Measurements from ENCODE around the gene KIF1B.

DNA sequence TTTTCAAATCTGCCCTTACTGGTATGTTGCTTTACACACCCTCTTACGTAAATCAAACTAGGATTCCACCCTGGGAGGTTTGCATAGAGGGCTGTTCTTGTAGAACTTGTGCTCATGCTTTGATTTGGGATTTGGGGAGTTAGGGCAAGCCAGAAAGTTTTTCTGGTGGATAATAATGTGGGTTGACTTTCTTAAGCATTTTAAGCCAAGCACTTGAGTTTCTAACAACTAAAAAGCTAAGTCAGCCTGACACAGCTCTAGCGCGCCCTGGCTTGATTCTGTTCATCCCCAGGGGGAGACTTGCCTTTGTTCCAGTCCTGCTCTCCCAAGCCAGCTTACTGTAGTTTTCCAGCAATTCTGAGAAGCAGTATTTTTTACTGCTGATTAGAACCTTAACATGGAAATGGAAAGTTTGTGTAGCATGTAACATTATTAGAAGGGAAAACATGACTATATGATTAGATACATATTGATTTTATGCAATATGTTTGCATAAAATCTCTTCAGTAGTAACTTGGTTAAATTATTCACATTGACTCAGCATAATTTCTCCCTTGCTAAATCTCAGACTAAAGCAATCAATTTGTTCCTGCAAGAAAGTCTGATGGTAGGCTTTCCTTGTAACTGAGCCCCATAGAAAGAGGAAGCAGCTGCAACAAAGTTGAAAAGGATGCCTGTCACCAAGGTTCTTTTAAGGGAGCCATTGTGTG lies 177.5 kb downstream of the KIF1B start:
- TF ChIP-seq, protein P1, sequence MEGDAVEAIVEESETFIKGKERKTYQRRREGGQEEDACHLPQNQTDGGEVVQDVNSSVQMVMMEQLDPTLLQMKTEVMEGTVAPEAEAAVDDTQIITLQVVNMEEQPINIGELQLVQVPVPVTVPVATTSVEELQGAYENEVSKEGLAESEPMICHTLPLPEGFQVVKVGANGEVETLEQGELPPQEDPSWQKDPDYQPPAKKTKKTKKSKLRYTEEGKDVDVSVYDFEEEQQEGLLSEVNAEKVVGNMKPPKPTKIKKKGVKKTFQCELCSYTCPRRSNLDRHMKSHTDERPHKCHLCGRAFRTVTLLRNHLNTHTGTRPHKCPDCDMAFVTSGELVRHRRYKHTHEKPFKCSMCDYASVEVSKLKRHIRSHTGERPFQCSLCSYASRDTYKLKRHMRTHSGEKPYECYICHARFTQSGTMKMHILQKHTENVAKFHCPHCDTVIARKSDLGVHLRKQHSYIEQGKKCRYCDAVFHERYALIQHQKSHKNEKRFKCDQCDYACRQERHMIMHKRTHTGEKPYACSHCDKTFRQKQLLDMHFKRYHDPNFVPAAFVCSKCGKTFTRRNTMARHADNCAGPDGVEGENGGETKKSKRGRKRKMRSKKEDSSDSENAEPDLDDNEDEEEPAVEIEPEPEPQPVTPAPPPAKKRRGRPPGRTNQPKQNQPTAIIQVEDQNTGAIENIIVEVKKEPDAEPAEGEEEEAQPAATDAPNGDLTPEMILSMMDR (tag by site-specific recombination; IDR thresholded peaks at IDR 0.05) = no peak
- no peak for TF ChIP-seq TSHZ1 (tag by site-specific recombination; IDR thresholded peaks at IDR 0.05; ENCODE audit: borderline replicate concordance)
- TF ChIP-seq, protein P2, sequence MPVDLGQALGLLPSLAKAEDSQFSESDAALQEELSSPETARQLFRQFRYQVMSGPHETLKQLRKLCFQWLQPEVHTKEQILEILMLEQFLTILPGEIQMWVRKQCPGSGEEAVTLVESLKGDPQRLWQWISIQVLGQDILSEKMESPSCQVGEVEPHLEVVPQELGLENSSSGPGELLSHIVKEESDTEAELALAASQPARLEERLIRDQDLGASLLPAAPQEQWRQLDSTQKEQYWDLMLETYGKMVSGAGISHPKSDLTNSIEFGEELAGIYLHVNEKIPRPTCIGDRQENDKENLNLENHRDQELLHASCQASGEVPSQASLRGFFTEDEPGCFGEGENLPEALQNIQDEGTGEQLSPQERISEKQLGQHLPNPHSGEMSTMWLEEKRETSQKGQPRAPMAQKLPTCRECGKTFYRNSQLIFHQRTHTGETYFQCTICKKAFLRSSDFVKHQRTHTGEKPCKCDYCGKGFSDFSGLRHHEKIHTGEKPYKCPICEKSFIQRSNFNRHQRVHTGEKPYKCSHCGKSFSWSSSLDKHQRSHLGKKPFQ (tag by site-specific recombination; IDR thresholded peaks at IDR 0.05) = no peak
- TF ChIP-seq REPIN1 (tag by site-specific recombination; IDR thresholded peaks at IDR 0.05; ENCODE audit: low read depth) = no peak
- no peak for TF ChIP-seq ZBTB26 (tag by site-specific recombination; optimal IDR thresholded peaks at IDR 0.05)
- TF ChIP-seq, protein P3, sequence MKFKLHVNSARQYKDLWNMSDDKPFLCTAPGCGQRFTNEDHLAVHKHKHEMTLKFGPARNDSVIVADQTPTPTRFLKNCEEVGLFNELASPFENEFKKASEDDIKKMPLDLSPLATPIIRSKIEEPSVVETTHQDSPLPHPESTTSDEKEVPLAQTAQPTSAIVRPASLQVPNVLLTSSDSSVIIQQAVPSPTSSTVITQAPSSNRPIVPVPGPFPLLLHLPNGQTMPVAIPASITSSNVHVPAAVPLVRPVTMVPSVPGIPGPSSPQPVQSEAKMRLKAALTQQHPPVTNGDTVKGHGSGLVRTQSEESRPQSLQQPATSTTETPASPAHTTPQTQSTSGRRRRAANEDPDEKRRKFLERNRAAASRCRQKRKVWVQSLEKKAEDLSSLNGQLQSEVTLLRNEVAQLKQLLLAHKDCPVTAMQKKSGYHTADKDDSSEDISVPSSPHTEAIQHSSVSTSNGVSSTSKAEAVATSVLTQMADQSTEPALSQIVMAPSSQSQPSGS (tag by site-specific recombination; IDR thresholded peaks at IDR 0.05; ENCODE audit: low read depth) = no peak
- no peak for TF ChIP-seq ZNF350 (tag by site-specific recombination; IDR thresholded peaks at IDR 0.05)
- no peak for TF ChIP-seq ZNF324 (tag by site-specific recombination; IDR thresholded peaks at IDR 0.05)
- no peak for TF ChIP-seq PATZ1 (tag by site-specific recombination; IDR thresholded peaks at IDR 0.05)
- TF ChIP-seq, protein P4, sequence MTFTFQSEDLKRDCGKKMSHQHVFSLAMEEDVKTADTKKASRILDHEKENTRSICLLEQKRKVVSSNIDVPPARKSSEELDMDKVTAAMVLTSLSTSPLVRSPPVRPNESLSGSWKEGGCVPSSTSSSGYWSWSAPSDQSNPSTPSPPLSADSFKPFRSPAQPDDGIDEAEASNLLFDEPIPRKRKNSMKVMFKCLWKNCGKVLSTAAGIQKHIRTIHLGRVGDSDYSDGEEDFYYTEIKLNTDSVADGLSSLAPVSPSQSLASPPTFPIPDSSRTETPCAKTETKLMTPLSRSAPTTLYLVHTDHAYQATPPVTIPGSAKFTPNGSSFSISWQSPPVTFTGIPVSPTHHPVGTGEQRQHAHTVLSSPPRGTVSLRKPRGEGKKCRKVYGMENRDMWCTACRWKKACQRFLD (tag by site-specific recombination; IDR thresholded peaks at IDR 0.05) = no peak
